Progenitor cell of endocrine pancreas (in vitro differentiated cells): Measurements from ENCODE around the gene COLEC12. TPM values are rescaled to one million over a fixed set of nuclear protein-coding genes. Genes with fewer than 3 reads are reported as not detected.

ENCODE experiments used
- DNase-seq: peaks from one replicate; pipeline ENCODE4 v3.0.0; 2021; ENCODE audit warnings: low spot score; ENCODE audit not compliant: unreplicated experiment
- H3K27ac Mint-ChIP-seq: 2 replicates; pipeline ENCODE4 v1.8.0; 2021; ENCODE audit warnings: mild to moderate bottlenecking, moderate library complexity, mixed read lengths
- H3K27me3 Mint-ChIP-seq: 2 replicates; pipeline ENCODE4 v1.8.0; 2021; ENCODE audit warnings: mixed read lengths
- H3K36me3 Mint-ChIP-seq: 2 replicates; pipeline ENCODE4 v1.8.0; 2022; ENCODE audit warnings: mixed read lengths; ENCODE audit not compliant: insufficient read depth
- H3K4me1 Mint-ChIP-seq: 2 replicates; pipeline ENCODE4 v1.8.0; 2021; ENCODE audit warnings: low read depth, mixed read lengths
- H3K4me3 Mint-ChIP-seq: 2 replicates; pipeline ENCODE4 v1.8.0; 2021; ENCODE audit warnings: low read depth, mild to moderate bottlenecking, moderate library complexity, mixed read lengths
- H3K9me3 Mint-ChIP-seq: 2 replicates; pipeline ENCODE4 v1.8.0; 2021; ENCODE audit warnings: low read depth, mixed read lengths
- total RNA-seq: library from RNA; stranded (reverse); gene quantifications from 2 replicates; pipeline ENCODE4 v1.2.1, GENCODE V29; 2021
- TF ChIP-seq, protein P1 (sequence below): fragments of 200-600 bp; sonication (generic); IDR thresholded peaks from one replicate; pipeline ENCODE4 v1.5.0; 2021; ENCODE audit warnings: antibody characterized with exemption, mild to moderate bottlenecking; ENCODE audit not compliant: unreplicated experiment

The COLEC12 gene
- total RNA-seq, 1 donor from 2014 or later: 0.55 TPM

GRCh38 chr18:334575-335132, 165.8 kb downstream of the COLEC12 start:
- Mint-ChIP-seq H3K9me3 (no peaks in the 10 kb centered on the region), H3K4me1 (no peaks in the 10 kb centered on the region), H3K27ac (no peak overlapping the region), H3K4me3 (no peak overlapping the region), H3K36me3 (no peaks in the 10 kb centered on the region), H3K27me3 (no peaks in the 10 kb centered on the region)
- no peak for DNase-seq
- TF ChIP-seq, protein P1, sequence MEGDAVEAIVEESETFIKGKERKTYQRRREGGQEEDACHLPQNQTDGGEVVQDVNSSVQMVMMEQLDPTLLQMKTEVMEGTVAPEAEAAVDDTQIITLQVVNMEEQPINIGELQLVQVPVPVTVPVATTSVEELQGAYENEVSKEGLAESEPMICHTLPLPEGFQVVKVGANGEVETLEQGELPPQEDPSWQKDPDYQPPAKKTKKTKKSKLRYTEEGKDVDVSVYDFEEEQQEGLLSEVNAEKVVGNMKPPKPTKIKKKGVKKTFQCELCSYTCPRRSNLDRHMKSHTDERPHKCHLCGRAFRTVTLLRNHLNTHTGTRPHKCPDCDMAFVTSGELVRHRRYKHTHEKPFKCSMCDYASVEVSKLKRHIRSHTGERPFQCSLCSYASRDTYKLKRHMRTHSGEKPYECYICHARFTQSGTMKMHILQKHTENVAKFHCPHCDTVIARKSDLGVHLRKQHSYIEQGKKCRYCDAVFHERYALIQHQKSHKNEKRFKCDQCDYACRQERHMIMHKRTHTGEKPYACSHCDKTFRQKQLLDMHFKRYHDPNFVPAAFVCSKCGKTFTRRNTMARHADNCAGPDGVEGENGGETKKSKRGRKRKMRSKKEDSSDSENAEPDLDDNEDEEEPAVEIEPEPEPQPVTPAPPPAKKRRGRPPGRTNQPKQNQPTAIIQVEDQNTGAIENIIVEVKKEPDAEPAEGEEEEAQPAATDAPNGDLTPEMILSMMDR: no peak

DNA sequence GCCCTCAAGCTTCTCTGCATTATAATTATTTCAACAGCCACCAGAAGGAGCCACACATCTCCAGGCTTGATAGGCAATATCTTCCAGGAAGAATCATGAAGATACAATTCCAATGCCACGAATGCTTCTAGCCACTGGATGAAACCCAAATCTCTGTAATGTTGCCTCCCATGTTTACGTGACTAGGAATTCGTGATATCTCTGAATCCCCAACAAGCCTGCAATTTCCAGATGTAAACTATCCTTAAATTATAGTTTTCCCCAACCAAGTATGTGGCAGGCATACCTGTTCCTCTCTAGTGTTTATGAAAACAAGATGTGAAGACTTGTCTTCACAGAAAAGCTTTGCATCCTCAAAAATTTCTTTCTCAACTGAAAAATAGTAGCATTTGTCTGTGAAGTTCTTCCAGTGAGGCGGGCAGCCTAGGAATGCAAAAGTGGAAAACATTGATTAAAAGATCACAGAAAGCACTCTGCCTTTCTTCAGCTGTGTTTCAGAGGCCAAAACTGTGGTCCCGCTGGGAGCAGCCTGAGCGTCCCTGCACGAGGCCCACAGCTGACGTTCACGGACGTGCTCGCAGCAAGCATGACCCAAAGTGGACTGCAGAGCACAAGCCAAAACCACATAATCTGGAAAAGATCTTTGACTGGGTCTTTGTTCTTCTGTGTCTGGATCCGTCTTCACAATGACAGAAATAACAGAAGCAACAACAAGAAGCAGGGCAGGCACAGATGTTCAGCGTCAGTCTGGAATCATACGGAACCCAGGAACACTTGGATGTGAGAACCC, 167.6 kb downstream of the COLEC12 start:
- Mint-ChIP-seq H3K27me3 (no peaks in the 10 kb centered on the region), H3K9me3 (no peaks in the 10 kb centered on the region), H3K27ac (no peak overlapping the region), H3K4me3 (no peak overlapping the region), H3K4me1 (no peaks in the 10 kb centered on the region), H3K36me3 (no peaks in the 10 kb centered on the region)
- TF ChIP-seq, protein P1: no peak
- no peak for DNase-seq

DNA sequence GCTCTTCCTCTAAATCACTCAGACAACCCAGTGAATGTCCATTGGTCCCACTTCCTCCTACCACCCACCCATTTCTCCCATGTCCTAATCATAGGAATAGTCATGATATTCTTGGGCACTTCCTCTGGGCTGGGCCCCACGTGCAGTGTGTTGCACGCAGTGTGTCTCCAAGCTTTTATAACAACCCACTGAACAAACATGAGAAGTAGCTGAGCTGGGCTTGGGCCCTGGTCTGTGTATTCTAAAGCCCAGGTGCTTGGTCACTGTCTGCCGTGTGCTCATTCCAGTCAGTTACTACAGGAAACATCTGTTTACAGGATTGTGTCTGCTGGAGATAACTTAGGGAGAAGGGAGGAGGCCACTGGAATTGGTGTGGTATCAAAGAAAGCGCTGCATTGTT, 168.5 kb downstream of the COLEC12 start:
- H3K9me3 Mint-ChIP-seq: no peaks in the 10 kb centered on the region
- no peaks in the 10 kb centered on the region for H3K36me3 Mint-ChIP-seq
- H3K4me3 Mint-ChIP-seq: no peak overlapping the region
- no peaks in the 10 kb centered on the region for H3K4me1 Mint-ChIP-seq
- H3K27ac Mint-ChIP-seq: no peak overlapping the region
- TF ChIP-seq, protein P1: no peak
- DNase-seq: no peak
- no peaks in the 10 kb centered on the region for H3K27me3 Mint-ChIP-seq

GRCh38 chr18:331221-331821, 169.2 kb downstream of the COLEC12 start:
- no peaks in the 10 kb centered on the region for H3K9me3 Mint-ChIP-seq
- H3K4me3 Mint-ChIP-seq: no peak overlapping the region
- DNase-seq: no peak
- no peaks in the 10 kb centered on the region for H3K36me3 Mint-ChIP-seq
- no peak overlapping the region for H3K27ac Mint-ChIP-seq
- H3K4me1 Mint-ChIP-seq: no peaks in the 10 kb centered on the region
- no peaks in the 10 kb centered on the region for H3K27me3 Mint-ChIP-seq
- TF ChIP-seq, protein P1: no peak

GRCh38 chr18:328928-329327, 171.6 kb downstream of the COLEC12 start:
- Mint-ChIP-seq H3K4me1 (no peaks in the 10 kb centered on the region), H3K4me3 (no peak overlapping the region), H3K27me3 (no peaks in the 10 kb centered on the region), H3K27ac (no peak overlapping the region), H3K9me3 (no peaks in the 10 kb centered on the region), H3K36me3 (no peaks in the 10 kb centered on the region)
- DNase-seq: no peak
- TF ChIP-seq, protein P1: no peak
